Measurements from ENCODE around the gene MYO15A. TPM values are rescaled to one million over a fixed set of nuclear protein-coding genes. Genes with fewer than 3 reads are reported as not detected.

Gene MYO15A
- total and polyA plus RNA-seq, 2 experiments from 2014 or later: 2.4 to 2.8 TPM

DNA sequence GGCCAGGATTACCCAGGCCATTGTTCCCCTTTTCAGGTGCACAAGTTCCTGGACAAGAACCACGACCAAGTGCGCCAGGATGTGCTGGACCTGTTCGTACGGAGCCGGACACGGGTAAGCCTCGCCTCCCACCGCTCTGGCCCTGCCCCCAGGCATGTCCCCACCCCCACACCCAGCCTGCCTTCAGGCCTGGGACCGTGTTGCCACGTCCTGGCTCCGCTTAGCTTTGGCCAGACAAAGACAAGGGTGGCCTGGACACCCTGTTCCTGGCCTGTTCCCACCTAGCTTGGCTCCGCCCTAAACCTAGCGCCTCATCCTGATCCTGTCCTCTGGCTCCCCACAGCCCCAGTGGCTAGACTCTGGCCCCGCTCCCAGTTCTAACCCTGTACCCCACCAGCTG lies 30.9 kb downstream of the MYO15A start:
- Histone ChIP-seq H3K4me3 (no peak overlapping the region), H3K27me3 (no peaks in the 10 kb centered on the region), H4K20me1 (ENCODE audit: insufficient read depth, poor library complexity, severe bottlenecking) (no peaks in the 10 kb centered on the region), H3K9me2 (replicated peaks; ENCODE audit: insufficient read depth) (no peaks in the 10 kb centered on the region), H3K4me1 (ENCODE audit: insufficient read depth) (peaks cover 6% of the 10 kb centered on the region), H3K79me2 (no peaks in the 10 kb centered on the region), H3K27ac (no peak overlapping the region), H3K4me2 (no peak overlapping the region), H2AFZ (no peak overlapping the region), H3K36me3 (replicated peaks; ENCODE audit: insufficient read depth, low read depth) (no peaks in the 10 kb centered on the region), H3K9me3 (ENCODE audit: low read depth) (no peaks in the 10 kb centered on the region)
- DNase-seq (ENCODE audit: low spot score): no peak
- TF ChIP-seq EZH2phosphoT487 (IDR thresholded peaks at IDR 0.05; ENCODE audit: low read depth, severe bottlenecking, unreplicated experiment): no peak
- TF ChIP-seq, protein P1, sequence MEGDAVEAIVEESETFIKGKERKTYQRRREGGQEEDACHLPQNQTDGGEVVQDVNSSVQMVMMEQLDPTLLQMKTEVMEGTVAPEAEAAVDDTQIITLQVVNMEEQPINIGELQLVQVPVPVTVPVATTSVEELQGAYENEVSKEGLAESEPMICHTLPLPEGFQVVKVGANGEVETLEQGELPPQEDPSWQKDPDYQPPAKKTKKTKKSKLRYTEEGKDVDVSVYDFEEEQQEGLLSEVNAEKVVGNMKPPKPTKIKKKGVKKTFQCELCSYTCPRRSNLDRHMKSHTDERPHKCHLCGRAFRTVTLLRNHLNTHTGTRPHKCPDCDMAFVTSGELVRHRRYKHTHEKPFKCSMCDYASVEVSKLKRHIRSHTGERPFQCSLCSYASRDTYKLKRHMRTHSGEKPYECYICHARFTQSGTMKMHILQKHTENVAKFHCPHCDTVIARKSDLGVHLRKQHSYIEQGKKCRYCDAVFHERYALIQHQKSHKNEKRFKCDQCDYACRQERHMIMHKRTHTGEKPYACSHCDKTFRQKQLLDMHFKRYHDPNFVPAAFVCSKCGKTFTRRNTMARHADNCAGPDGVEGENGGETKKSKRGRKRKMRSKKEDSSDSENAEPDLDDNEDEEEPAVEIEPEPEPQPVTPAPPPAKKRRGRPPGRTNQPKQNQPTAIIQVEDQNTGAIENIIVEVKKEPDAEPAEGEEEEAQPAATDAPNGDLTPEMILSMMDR (IDR thresholded peaks at IDR 0.05; ENCODE audit: poor library complexity): no peak
- no peak for TF ChIP-seq EZH2 (IDR thresholded peaks at IDR 0.05; ENCODE audit: borderline replicate concordance)
- WGBS (ENCODE audit: low lambda C conversion rate, missing lambda C conversion rate): 86% methylated on average over 11 of the region's 14 CpGs

DNA sequence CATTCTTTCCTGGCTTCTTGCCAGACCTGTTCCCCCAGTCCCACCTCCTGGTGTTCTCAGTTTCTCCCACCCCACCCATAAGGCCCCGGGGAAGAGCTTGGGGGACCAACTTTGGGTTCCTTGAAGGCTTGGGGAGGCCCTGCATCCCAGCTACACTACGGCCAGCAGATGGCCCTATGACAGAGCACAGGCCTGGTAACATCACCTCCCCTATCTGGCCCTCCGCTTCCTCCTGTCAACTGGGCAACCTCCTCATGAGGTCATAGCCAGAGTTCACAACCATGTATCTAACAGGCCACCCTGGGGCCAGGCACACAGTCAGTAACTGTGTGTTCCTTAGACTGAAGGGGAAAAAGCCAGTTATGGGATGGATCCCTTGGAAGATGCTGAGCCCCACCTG lies 31.4 kb downstream of the MYO15A start:
- Histone ChIP-seq H3K27me3 (no peaks in the 10 kb centered on the region), H2AFZ (no peak overlapping the region), H3K79me2 (no peaks in the 10 kb centered on the region), H3K9me2 (replicated peaks; ENCODE audit: insufficient read depth) (no peaks in the 10 kb centered on the region), H3K4me2 (no peak overlapping the region), H3K4me1 (ENCODE audit: insufficient read depth) (peaks cover 6% of the 10 kb centered on the region), H3K36me3 (replicated peaks; ENCODE audit: insufficient read depth, low read depth) (no peaks in the 10 kb centered on the region), H4K20me1 (ENCODE audit: insufficient read depth, poor library complexity, severe bottlenecking) (no peaks in the 10 kb centered on the region), H3K27ac (no peak overlapping the region), H3K9me3 (ENCODE audit: low read depth) (no peaks in the 10 kb centered on the region), H3K4me3 (no peak overlapping the region)
- peak; percentile 50 for DNase-seq (ENCODE audit: low spot score)
- WGBS (ENCODE audit: low lambda C conversion rate, missing lambda C conversion rate): 82% methylated on average over 3 of the region's 3 CpGs
- TF ChIP-seq, protein P1 (IDR thresholded peaks at IDR 0.05; ENCODE audit: poor library complexity): peak; percentile 31
- no peak for TF ChIP-seq EZH2phosphoT487 (IDR thresholded peaks at IDR 0.05; ENCODE audit: low read depth, severe bottlenecking, unreplicated experiment)

DNA sequence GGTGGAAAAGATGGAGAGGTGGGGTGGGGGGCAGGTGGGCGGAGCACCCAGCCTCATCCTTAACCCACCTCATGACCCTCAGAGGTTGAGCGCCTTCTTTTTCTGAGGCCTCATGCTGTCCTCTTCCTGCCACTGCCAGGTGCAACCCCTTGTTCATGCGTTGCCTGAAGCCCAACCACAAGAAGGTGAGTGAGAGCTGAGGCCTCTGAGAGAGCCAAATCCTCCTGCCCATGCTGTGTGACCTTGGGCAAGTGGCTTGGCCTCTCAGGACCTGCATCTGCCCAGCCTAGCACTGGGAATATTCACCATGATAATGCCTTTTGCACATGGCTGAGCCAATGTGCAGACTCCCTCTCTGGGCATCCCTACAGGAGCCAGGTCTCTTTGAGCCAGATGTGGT lies 32.1 kb downstream of the MYO15A start:
- H3K9me3 ChIP-seq (ENCODE audit: low read depth): no peaks in the 10 kb centered on the region
- H4K20me1 ChIP-seq (ENCODE audit: insufficient read depth, poor library complexity, severe bottlenecking): no peaks in the 10 kb centered on the region
- TF ChIP-seq EZH2phosphoT487 (IDR thresholded peaks at IDR 0.05; ENCODE audit: low read depth, severe bottlenecking, unreplicated experiment) (no peak), EZH2 (IDR thresholded peaks at IDR 0.05; ENCODE audit: borderline replicate concordance) (no peak)
- TF ChIP-seq, protein P1 (IDR thresholded peaks at IDR 0.05; ENCODE audit: poor library complexity): no peak
- no peak overlapping the region for H3K27ac ChIP-seq
- no peaks in the 10 kb centered on the region for H3K27me3 ChIP-seq
- 91% methylated on average over 3 of the region's 3 CpGs for WGBS (ENCODE audit: low lambda C conversion rate, missing lambda C conversion rate)
- peaks cover 6% of the 10 kb centered on the region for H3K4me1 ChIP-seq (ENCODE audit: insufficient read depth)
- no peak for DNase-seq (ENCODE audit: low spot score)
- H3K4me3 ChIP-seq: no peak overlapping the region
- no peaks in the 10 kb centered on the region for H3K79me2 ChIP-seq
- H3K9me2 ChIP-seq (replicated peaks; ENCODE audit: insufficient read depth): no peaks in the 10 kb centered on the region
- H3K4me2 ChIP-seq: no peak overlapping the region
- H3K36me3 ChIP-seq (replicated peaks; ENCODE audit: insufficient read depth, low read depth): no peaks in the 10 kb centered on the region
- H2AFZ ChIP-seq: no peak overlapping the region

Measured in hepatocyte (in vitro differentiated cells).